GM19467 (cell line): ENCODE results near the gene SRSF8.

Experiments
- ATAC-seq: cut with Tn5 transposase; IDR thresholded peaks from one replicate; pipeline ENCODE4 v1.9.1; 2021; ENCODE audit warnings: mild to moderate bottlenecking, moderate library complexity; ENCODE audit not compliant: unreplicated experiment

SRSF8 gene

GRCh38 chr11:95067841-95068219 lies 1.1 kb downstream of the SRSF8 start:
- no peak for ATAC-seq

GRCh38 chr11:95068549-95068948 lies 1.8 kb downstream of the SRSF8 start:
- peak; percentile 70 for ATAC-seq

GRCh38 chr11:95070471-95070870 lies 3.8 kb downstream of the SRSF8 start:
- no peak for ATAC-seq

GRCh38 chr11:95072948-95073347 lies 6.2 kb downstream of the SRSF8 start:
- no peak for ATAC-seq

GRCh38 chr11:95074792-95075563 lies 8.3 kb downstream of the SRSF8 start:
- no peak for ATAC-seq

GRCh38 chr11:95076416-95076815 lies 9.7 kb downstream of the SRSF8 start:
- ATAC-seq: peak; percentile 74

- peak; percentile 16 for ATAC-seq
Observed at GRCh38 chr11:95076981-95077380, 10.3 kb downstream of the SRSF8 start.

GRCh38 chr11:95078526-95078925 lies 11.8 kb downstream of the SRSF8 start:
- no peak for ATAC-seq

- ATAC-seq: no peak
Observed at GRCh38 chr11:95081010-95081409, 14.3 kb downstream of the SRSF8 start.

- ATAC-seq: no peak
Observed at GRCh38 chr11:95081412-95081811, 14.7 kb downstream of the SRSF8 start.

GRCh38 chr11:95082576-95083001 lies 15.9 kb downstream of the SRSF8 start:
- no peak for ATAC-seq

GRCh38 chr11:95084509-95084908 lies 17.8 kb downstream of the SRSF8 start:
- no peak for ATAC-seq

GRCh38 chr11:95085117-95085816 lies 18.5 kb downstream of the SRSF8 start:
- no peak for ATAC-seq

- ATAC-seq: no peak
Observed at GRCh38 chr11:95086151-95086550, 19.4 kb downstream of the SRSF8 start.

- no peak for ATAC-seq
Observed at GRCh38 chr11:95086836-95087570, 20.3 kb downstream of the SRSF8 start.

GRCh38 chr11:95088946-95089619 lies 22.4 kb downstream of the SRSF8 start:
- ATAC-seq: peak; percentile 47

GRCh38 chr11:95089620-95090542 lies 23.2 kb downstream of the SRSF8 start, which contains the start of gene ENDOD1:
ENDOD1 (plus strand) TSS chr11:95089846; CDS start chr11:95089928, 82 bp downstream.
- ATAC-seq: peak; percentile 86

GRCh38 chr11:95091663-95092180 lies 25.0 kb downstream of the SRSF8 start:
- ATAC-seq: no peak

GRCh38 chr11:95092549-95093324 lies 26.0 kb downstream of the SRSF8 start:
- no peak for ATAC-seq
